SH-SY5Y (cell line): ENCODE results near the gene SPTBN4.

Experiments
- GATA2 ChIP-seq: IDR thresholded peaks from 2 replicates; pipeline ENCODE4 v1.6.1; 2011; ENCODE audit warnings: mild to moderate bottlenecking, low read depth, low read length
- GATA3 ChIP-seq: IDR thresholded peaks from 2 replicates; pipeline ENCODE4 v1.6.1; 2011; ENCODE audit warnings: low read depth, mild to moderate bottlenecking, low read length, moderate library complexity

DNA sequence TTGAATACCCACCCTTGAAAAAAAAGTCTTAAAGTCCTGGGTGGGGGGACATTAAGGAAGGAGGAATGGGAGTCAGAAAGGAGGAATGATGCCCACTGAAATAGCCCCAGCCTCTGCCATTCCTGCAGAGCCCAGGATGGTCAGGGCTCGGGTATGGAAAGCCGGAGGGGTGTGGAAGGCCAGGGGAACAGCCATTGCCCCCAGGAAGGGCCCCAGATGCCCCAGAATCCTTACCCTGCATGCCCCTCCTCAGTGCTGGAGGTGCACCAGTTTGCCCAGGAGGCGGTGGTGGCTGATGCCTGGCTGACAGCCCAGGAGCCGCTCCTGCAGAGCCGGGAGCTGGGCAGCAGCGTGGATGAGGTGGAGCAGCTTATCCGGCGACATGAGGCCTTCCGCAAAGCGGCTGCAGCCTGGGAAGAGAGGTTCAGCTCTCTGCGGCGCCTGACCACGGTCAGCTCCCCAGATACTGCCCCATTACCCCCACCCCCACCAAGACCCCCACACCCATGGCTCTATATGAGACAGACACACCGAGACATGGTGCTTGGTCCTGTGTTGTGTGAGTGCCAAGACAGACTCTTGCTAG lies 99.2 kb downstream of the SPTBN4 start:
- no peak for TF ChIP-seq GATA2
- no peak for TF ChIP-seq GATA3
